Testis (tissue), 3 donors: ENCODE results near the gene ICA1. TPM values are rescaled to one million over a fixed set of nuclear protein-coding genes. Genes with fewer than 3 reads are reported as not detected.

ENCODE experiments used
- polyA plus RNA-seq: library from polyadenylated mRNA; stranded (reverse); fragments of 350-450 nt; fragmentation: Illumina TruSeq; extraction: RNeasy Lipid Tissue Mini Kit (QIAGEN cat#74804); gene quantifications from one replicate; pipeline ENCODE4 v1.2.3, GENCODE V29; 2014; ENCODE audit warnings: low read depth, low replicate concordance; ENCODE audit not compliant: insufficient read depth
- small RNA-seq, 2 donors: library from RNA; depleted of rRNA; stranded (forward); fragments of <200 nt; gene quantifications; one replicate each; pipeline ENCODE3, GENCODE V24; 2016
- total RNA-seq, 2 donors: library from RNA; depleted of rRNA; stranded (reverse); fragments of >200 nt; gene quantifications; one replicate each; pipeline ENCODE4 v1.2.3, GENCODE V29; 2016

The ICA1 gene
- total and polyA plus RNA-seq, 3 donors from 2014 or later = 33.6 to 90.3 (median 76.1) TPM

Small RNAs within 50 kb of the gene (small RNA-seq; reads per million reads assigned to genes)
- gene AC007009.1 = 0 reads per million in 2 donors

Other genes with a start within 250 kb of the ICA1 start
- under 1 TPM; 0.24 to 0.37 TPM for gene NXPH1, start 171.4 kb upstream of the ICA1 start, total RNA-seq
- gene NXPH1, start 171.4 kb upstream of the ICA1 start, polyA plus RNA-seq = 0.94 TPM